Ramos (cell line): ENCODE measurements around the gene TAL1.

ENCODE experiments used
- in situ Hi-C: fragments of 300-500 bp; cut with MboI; formaldehyde crosslinking; loops from one replicate; pipeline ENCODE4 v1.14.3; 2022; ENCODE audit warnings: low sequenced_read_pairs; ENCODE audit not compliant: unreplicated experiment

TAL1 gene

DNA sequence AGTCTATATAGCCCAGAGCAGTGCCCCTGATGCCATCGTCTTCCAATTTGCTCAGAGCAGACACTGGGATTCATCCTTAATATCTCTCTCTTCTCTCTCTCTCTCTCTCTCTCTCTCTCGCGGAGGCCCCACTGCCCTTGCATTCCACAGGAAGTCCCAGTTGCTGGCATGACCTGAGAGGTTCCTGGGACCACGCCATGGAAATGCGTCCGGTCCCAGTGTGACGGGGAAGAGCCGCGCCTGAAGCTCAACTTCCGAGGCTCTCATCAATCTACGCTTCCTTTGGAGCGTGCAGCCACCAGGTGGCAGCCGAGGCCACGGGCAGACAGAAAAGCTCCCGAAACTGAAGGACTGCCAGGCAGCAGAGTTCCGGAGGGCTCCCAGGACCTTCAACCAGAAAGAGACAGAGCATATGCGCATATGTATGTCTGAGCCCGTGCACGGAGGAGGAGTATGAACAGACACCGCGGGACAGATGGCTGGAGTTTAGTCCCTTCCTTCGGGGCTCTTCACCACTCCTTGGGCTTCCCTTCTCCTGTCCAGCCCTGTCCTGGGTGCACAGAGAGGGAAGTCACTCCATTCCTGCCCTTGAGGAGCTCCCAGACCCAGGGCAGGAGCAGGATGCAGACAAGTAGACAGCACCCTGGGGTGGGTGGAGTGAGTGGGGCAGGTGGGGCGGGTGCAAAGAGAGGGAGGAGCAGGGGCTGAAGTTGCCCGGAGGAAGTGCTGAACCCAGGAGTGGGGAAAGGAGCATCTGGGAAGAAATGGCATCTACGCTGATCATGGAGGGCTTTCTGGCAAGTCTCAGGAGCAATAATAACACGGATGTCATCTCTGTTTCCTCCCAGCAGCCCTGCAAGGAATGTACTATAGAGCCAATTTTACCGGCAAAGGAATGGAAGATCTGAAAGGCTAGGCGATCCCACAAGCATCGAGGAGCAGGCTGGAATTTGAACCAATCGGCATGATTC is 52.7 kb downstream of the TAL1 start:
- in situ Hi-C loops, result loop anchor here (25.0 kb wide), 1 partner anchor 533 kb away; no protein-coding TSS in a partner anchor

- in situ Hi-C loops, result loop anchor here (25.0 kb wide), 1 partner anchor 534 kb away; no protein-coding TSS in a partner anchor
Measured at GRCh38 chr1:47178654-47179016, 53.4 kb downstream of the TAL1 start.

GRCh38 chr1:47178020-47178419 is 54.0 kb downstream of the TAL1 start:
- in situ Hi-C loops, result loop anchor here (25.0 kb wide), 1 partner anchor 534 kb away; no protein-coding TSS in a partner anchor

- in situ Hi-C loops, result loop anchor here (25.0 kb wide), 1 partner anchor 537 kb away; no protein-coding TSS in a partner anchor
Measured at GRCh38 chr1:47175227-47175934, 56.6 kb downstream of the TAL1 start.

DNA sequence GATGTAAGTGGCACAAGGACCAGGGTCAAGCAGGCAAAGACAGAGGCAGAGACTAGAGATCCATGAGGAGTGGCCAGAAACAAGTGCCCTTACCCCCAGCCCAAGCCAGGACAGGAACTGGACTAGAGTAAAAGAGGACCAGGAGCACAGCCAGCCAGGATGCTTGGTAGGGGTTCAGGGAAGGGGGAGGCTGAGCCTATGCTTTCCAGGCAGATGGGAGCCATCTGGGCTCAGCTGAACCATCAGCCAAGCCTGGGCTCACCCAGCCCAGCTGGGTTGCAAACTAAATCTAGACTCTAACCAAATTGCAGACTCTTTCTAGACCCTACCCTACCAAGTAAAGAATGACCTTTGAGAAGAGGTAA is 57.4 kb downstream of the TAL1 start:
- in situ Hi-C loops, result loop anchor here (25.0 kb wide), 1 partner anchor 538 kb away; no protein-coding TSS in a partner anchor

DNA sequence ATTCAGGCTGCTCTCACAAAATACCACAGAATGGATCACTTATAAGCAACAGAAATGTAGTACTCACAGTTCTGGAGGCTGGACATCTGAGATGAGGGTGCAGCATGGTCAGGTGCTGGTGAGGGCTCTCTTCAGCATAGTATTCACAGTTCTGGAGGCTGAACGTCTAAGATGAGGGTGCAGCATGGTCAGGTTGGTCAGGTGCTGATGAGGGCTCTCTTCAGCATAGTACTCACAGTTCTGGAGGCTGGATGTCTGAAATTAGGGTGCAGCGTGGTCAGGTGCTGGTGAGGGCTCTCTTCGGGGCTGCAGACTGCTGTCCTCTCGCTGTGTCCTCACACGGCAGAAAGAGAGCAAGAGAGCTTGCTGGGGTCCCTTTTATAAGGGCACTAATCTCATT is 59.2 kb downstream of the TAL1 start:
- in situ Hi-C loops, result no loop called here
